ENCODE results near the gene MEA1. TPM values are rescaled to one million over a fixed set of nuclear protein-coding genes. Genes with fewer than 3 reads are reported as not detected.

Gene MEA1
- total and polyA plus RNA-seq, 10 of the 15 experiments (the other 5 are each of a cell fraction or from before 2014, with no cell fraction given) = 59.1 to 148 (median 96.4) TPM

GRCh38 chr6:43021270-43022047, 7.7 kb upstream of the MEA1 start, which contains the start of gene RRP36 (continued):
- peak; percentile 91 for TF ChIP-seq NKRF (conservative IDR thresholded peaks at IDR 0.05)
- 0 out of 2 replicates have a peak, but pooled peaks have one; percentile 27 for TF ChIP-seq ESRRA (IDR thresholded peaks at IDR 0.05; ENCODE audit: low read length)
- TF ChIP-seq ASH2L (IDR thresholded peaks at IDR 0.05; ENCODE audit: borderline replicate concordance, low read depth) = no peak
- TF ChIP-seq ATF3 (IDR thresholded peaks at IDR 0.05; ENCODE audit: borderline replicate concordance, extremely low read depth, low read depth, low read length) = no peak
- no peak for TF ChIP-seq ZNF274 (IDR thresholded peaks at IDR 0.05; ENCODE audit: insufficient read depth, insufficient read length)
- TF ChIP-seq RCOR1 (conservative IDR thresholded peaks at IDR 0.05; ENCODE audit: low read depth, low read length) = no peak
- TF ChIP-seq EGR1 (IDR thresholded peaks at IDR 0.05; ENCODE audit: borderline replicate concordance in 1 of 2, low read depth in 2 of 2, low read length in 2 of 2) = no peak
- peak; percentile 64; the same call in 1 of the 2 replicates for TF ChIP-seq TAF1 (IDR thresholded peaks at IDR 0.05; ENCODE audit: borderline replicate concordance, low read depth, low read length)
- TF ChIP-seq PRDM15 (CRISPR knock-in tag; IDR thresholded peaks at IDR 0.05) = no peak
- TF ChIP-seq RAD21 (IDR thresholded peaks at IDR 0.05; ENCODE audit: insufficient read depth, low read depth, low read length) = no peak
- TF ChIP-seq SP1 (IDR thresholded peaks at IDR 0.05; ENCODE audit: low read depth, low read length) = no peak
- TF ChIP-seq ZBTB4 (CRISPR knock-in tag; IDR thresholded peaks at IDR 0.05) = no peak
- peak; percentile 83 for TF ChIP-seq POLR2A (IDR thresholded peaks at IDR 0.05; ENCODE audit: low read depth, low read length)
- no peak for TF ChIP-seq ZSCAN29 (IDR thresholded peaks at IDR 0.05)
- no peak for TF ChIP-seq TCF12 (IDR thresholded peaks at IDR 0.05; ENCODE audit: low read depth, low read length)
- no peak for TF ChIP-seq ZBED1 (IDR thresholded peaks at IDR 0.05; ENCODE audit: borderline replicate concordance)
- peak; percentile 54; the same call in 1 of the 2 replicates for TF ChIP-seq CREM (IDR thresholded peaks at IDR 0.05; ENCODE audit: low read depth)
- TF ChIP-seq SMAD1 (IDR thresholded peaks at IDR 0.05; ENCODE audit: low read depth, partially characterized antibody) = no peak
- peak; percentile 23; the same call in 1 of the 2 replicates for TF ChIP-seq NR2C1 (IDR thresholded peaks at IDR 0.05)
- TF ChIP-seq MEF2A (IDR thresholded peaks at IDR 0.05; ENCODE audit: insufficient read depth, low read depth, low read length) = no peak
- no peak for TF ChIP-seq RB1 (IDR thresholded peaks at IDR 0.05; ENCODE audit: borderline replicate concordance)
- peak; percentile 29; the same call in 1 of the 2 replicates for TF ChIP-seq RUNX3 (IDR thresholded peaks at IDR 0.05; ENCODE audit: low read length)
